OCI-LY3 (cell line): ENCODE results near the gene CLDN16.

Experiments used
- H2AFZ ChIP-seq: fragments of 200-600, 300-600 bp; shearing (Covaris generic); 2 replicates; pipeline ENCODE4 v1.6.0; 2014; ENCODE audit warnings: antibody characterized with exemption, low read depth, low read length
- H3K27ac ChIP-seq: fragments of 200-600, 300-600 bp; sonication (generic); 2 replicates; pipeline ENCODE4 v1.5.1; 2014; ENCODE audit warnings: mild to moderate bottlenecking, low read length, moderate library complexity, mixed read lengths
- H3K27me3 ChIP-seq: fragments of 200-600, 300-600 bp; sonication (generic); 2 replicates; pipeline ENCODE4 v1.6.1; 2014; ENCODE audit warnings: low read depth, low read length, mixed read lengths
- H3K36me3 ChIP-seq: fragments of 200-600, 300-600 bp; sonication (generic); replicated peaks from 2 replicates; pipeline ENCODE3; 2014; ENCODE audit warnings: low read depth, low read length, mixed read lengths
- H3K4me1 ChIP-seq: fragments of 300-600, 200-600 bp; sonication (generic); 2 replicates; pipeline ENCODE4 v1.6.1; 2014; ENCODE audit warnings: low read length, mixed read lengths
- H3K4me2 ChIP-seq: fragments of 200-600, 300-600 bp; sonication (generic); 2 replicates; pipeline ENCODE4 v1.6.1; 2014; ENCODE audit warnings: low read length, mixed read lengths
- H3K4me3 ChIP-seq: fragments of 300-600, 200-600 bp; sonication (generic); 2 replicates; pipeline ENCODE4 v1.5.1; 2014; ENCODE audit warnings: antibody characterized with exemption, mild to moderate bottlenecking, low read length, moderate library complexity
- H3K79me2 ChIP-seq: fragments of 300-600, 200-600 bp; shearing (Covaris generic); 2 replicates; pipeline ENCODE4 v1.6.1; 2014; ENCODE audit warnings: mild to moderate bottlenecking, low read length, mixed read lengths
- H3K9ac ChIP-seq: fragments of 300-600, 200-600 bp; shearing (Covaris generic); 2 replicates; pipeline ENCODE4 v1.6.0; 2014; ENCODE audit warnings: mild to moderate bottlenecking, low read length, moderate library complexity
- H3K9me3 ChIP-seq: fragments of 200-600, 300-600 bp; shearing (Covaris generic); 2 replicates; pipeline ENCODE4 v1.6.1; 2014; ENCODE audit warnings: low read length, mixed read lengths; ENCODE audit not compliant: insufficient read depth
- H4K20me1 ChIP-seq: fragments of 200-600, 300-600 bp; sonication (generic); 2 replicates; pipeline ENCODE4 v1.6.1; 2016; ENCODE audit warnings: low read length, mixed read lengths; ENCODE audit not compliant: insufficient read depth
- EZH2phosphoT487 ChIP-seq: fragments of 200-600 bp; shearing (Covaris generic); IDR thresholded peaks from 2 replicates; pipeline ENCODE4 v1.6.1; 2018; ENCODE audit warnings: antibody characterized with exemption, mixed run types, low read depth
- TF ChIP-seq, protein P1 (sequence below): fragments of 200-600, 300-600 bp; sonication (generic); IDR thresholded peaks from 2 replicates; pipeline ENCODE4 v1.5.1; 2014; ENCODE audit warnings: antibody characterized with exemption, low read length, low read depth

Gene CLDN16

GRCh38 chr3:190442240-190442639 lies 54.3 kb downstream of the CLDN16 start:
- no peak overlapping the region for H3K9ac ChIP-seq
- H4K20me1 ChIP-seq, result no peaks in the 10 kb centered on the region
- no peak overlapping the region for H3K27ac ChIP-seq
- H3K36me3 ChIP-seq, result no peaks in the 10 kb centered on the region
- H2AFZ ChIP-seq, result no peak overlapping the region
- no peaks in the 10 kb centered on the region for H3K79me2 ChIP-seq
- no peak overlapping the region for H3K4me3 ChIP-seq
- no peak overlapping the region for H3K4me2 ChIP-seq
- H3K27me3 ChIP-seq, result no peaks in the 10 kb centered on the region
- TF ChIP-seq EZH2phosphoT487, result no peak
- TF ChIP-seq, protein P1, sequence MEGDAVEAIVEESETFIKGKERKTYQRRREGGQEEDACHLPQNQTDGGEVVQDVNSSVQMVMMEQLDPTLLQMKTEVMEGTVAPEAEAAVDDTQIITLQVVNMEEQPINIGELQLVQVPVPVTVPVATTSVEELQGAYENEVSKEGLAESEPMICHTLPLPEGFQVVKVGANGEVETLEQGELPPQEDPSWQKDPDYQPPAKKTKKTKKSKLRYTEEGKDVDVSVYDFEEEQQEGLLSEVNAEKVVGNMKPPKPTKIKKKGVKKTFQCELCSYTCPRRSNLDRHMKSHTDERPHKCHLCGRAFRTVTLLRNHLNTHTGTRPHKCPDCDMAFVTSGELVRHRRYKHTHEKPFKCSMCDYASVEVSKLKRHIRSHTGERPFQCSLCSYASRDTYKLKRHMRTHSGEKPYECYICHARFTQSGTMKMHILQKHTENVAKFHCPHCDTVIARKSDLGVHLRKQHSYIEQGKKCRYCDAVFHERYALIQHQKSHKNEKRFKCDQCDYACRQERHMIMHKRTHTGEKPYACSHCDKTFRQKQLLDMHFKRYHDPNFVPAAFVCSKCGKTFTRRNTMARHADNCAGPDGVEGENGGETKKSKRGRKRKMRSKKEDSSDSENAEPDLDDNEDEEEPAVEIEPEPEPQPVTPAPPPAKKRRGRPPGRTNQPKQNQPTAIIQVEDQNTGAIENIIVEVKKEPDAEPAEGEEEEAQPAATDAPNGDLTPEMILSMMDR, result no peak
- no peaks in the 10 kb centered on the region for H3K4me1 ChIP-seq
- H3K9me3 ChIP-seq, result no peaks in the 10 kb centered on the region

DNA sequence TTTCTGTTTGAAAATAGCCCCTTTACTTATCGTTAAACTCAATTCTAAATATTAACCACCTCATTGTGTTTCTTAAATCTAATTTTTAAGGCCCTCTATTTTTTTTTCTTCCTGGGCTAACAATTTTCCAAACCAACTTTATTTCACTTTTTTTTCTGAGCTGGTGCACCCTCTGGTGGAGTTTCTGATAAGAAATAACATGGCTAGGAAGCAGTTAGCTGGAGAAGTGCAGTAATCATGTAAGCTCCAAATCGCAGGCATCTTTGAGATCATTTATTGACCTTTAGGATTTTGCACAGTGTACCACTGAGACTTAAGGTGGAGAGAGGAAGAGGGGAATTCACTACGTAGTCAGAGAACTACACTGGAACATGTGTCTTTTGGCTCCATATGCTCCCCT lies 55.3 kb downstream of the CLDN16 start:
- Histone ChIP-seq H2AFZ (peak overlapping the region; percentile 26; the same call in 1 of the 2 replicates), H3K27ac (no peak overlapping the region)
- TF ChIP-seq, protein P1, result peak; percentile 59
- no peak for TF ChIP-seq EZH2phosphoT487

DNA sequence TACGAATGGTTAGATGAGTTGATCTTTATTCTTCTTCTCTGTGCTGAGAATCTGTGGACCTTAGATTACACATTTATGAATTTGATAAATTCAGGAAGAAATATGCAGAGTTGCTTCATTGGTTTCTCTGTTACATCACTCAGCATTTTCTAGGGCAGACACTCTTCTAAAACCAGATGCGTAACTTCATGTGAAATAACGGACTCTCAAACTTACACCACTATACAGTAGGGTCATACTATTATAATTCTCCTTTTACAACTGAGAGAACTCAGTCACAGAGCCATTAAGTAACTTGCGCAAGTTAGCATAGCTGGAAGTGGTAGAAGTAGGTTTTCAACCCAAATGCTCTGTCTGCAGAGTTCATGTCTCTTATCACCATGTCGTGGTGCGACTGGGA lies 56.0 kb downstream of the CLDN16 start:
- no peak overlapping the region for H3K4me3 ChIP-seq
- H3K27me3 ChIP-seq, result no peaks in the 10 kb centered on the region
- no peak overlapping the region for H3K9ac ChIP-seq
- TF ChIP-seq, protein P1, result no peak
- TF ChIP-seq EZH2phosphoT487, result no peak
- no peaks in the 10 kb centered on the region for H3K36me3 ChIP-seq
- peaks cover 6% of the 10 kb centered on the region for H3K4me1 ChIP-seq
- no peaks in the 10 kb centered on the region for H4K20me1 ChIP-seq
- no peaks in the 10 kb centered on the region for H3K9me3 ChIP-seq
- no peak overlapping the region for H2AFZ ChIP-seq
- H3K4me2 ChIP-seq, result no peak overlapping the region
- no peaks in the 10 kb centered on the region for H3K79me2 ChIP-seq
- no peak overlapping the region for H3K27ac ChIP-seq

More for the DNA sequence above, 55.3 kb downstream of the CLDN16 start:
- Histone ChIP-seq H3K9ac (no peak overlapping the region), H3K27me3 (no peaks in the 10 kb centered on the region), H3K4me2 (peak overlapping the region; percentile 20), H4K20me1 (no peaks in the 10 kb centered on the region), H3K9me3 (no peaks in the 10 kb centered on the region), H3K4me1 (no peaks in the 10 kb centered on the region), H3K79me2 (no peaks in the 10 kb centered on the region), H3K4me3 (no peak overlapping the region), H3K36me3 (no peaks in the 10 kb centered on the region)

GRCh38 chr3:190444576-190445145 lies 56.7 kb downstream of the CLDN16 start:
- Histone ChIP-seq H4K20me1 (no peaks in the 10 kb centered on the region), H3K9ac (no peak overlapping the region), H3K4me1 (peaks cover 12% of the 10 kb centered on the region), H3K4me2 (no peak overlapping the region), H3K27ac (no peak overlapping the region), H3K9me3 (no peaks in the 10 kb centered on the region), H3K27me3 (no peaks in the 10 kb centered on the region), H3K36me3 (no peaks in the 10 kb centered on the region), H3K79me2 (no peaks in the 10 kb centered on the region), H3K4me3 (no peak overlapping the region), H2AFZ (no peak overlapping the region)
- TF ChIP-seq, protein P1, result no peak
- TF ChIP-seq EZH2phosphoT487, result no peak
